Upper lobe of left lung (tissue), 6 donors: ENCODE data around the gene ARHGAP23. TPM values are rescaled to one million over a fixed set of nuclear protein-coding genes. Genes with fewer than 3 reads are reported as not detected.

Source experiments
- ATAC-seq, 2 donors: fragments of 200-7000 bp; cut with Tn5 transposase; one replicate each; pipeline ENCODE4 v1.9.1; 2022; ENCODE audit warnings: mild to moderate bottlenecking in 2 of 2, moderate library complexity in 2 of 2; ENCODE audit not compliant: low FRiP score in 2 of 2
- DNase-seq, 2 donors: peaks; one replicate each; pipeline ENCODE4 v3.0.0-alpha.2; 2019 to 2020
- H3K27ac ChIP-seq, 4 donors: fragments of 200-600 bp; sonication (generic); one replicate each; pipeline ENCODE4 v1.5.1; 2016 to 2019
- H3K27me3 ChIP-seq, 4 donors: fragments of 200-600 bp; sonication (generic); one replicate each; pipeline ENCODE4 v1.5.1; 2017 to 2019
- H3K36me3 ChIP-seq, 4 donors: fragments of 200-600 bp; sonication (generic); one replicate each; pipeline ENCODE4 v1.5.1; 2016 to 2019
- H3K4me1 ChIP-seq, 4 donors: fragments of 200-600 bp; sonication (generic); one replicate each; pipeline ENCODE4 v1.5.1; 2018 to 2019
- H3K4me3 ChIP-seq, 4 donors: fragments of 200-600 bp; sonication (generic); one replicate each; pipeline ENCODE4 v1.5.1; 2017 to 2019; ENCODE audit warnings: mild to moderate bottlenecking in 2 of 4, moderate library complexity in 1 of 4
- H3K9me3 ChIP-seq, 4 donors: fragments of 200-600 bp; sonication (generic); one replicate each; pipeline ENCODE4 v1.5.1; 2018 to 2019
- CTCF ChIP-seq, 6 experiments: fragments of 450-650 bp in 4 of 6; fragments of 200-600 bp in 2 of 6; sonication (generic) in 2 of 6; IDR thresholded peaks; one replicate each; pipeline ENCODE4 v1.5.1; 2016 to 2019; ENCODE audit warnings: antibody characterized with exemption in 6 of 6
- EP300 ChIP-seq, 4 donors: sonication (generic); formaldehyde crosslinking; IDR thresholded peaks; one replicate each; pipeline ENCODE4 v1.5.1; 2017; ENCODE audit warnings: antibody characterized with exemption in 4 of 4, control low read depth in 2 of 4
- POLR2A ChIP-seq, 4 donors: fragments of 450-650 bp; IDR thresholded peaks; one replicate each; pipeline ENCODE4 v1.5.1; 2016 to 2017; ENCODE audit warnings: antibody characterized with exemption in 4 of 4, mild to moderate bottlenecking in 2 of 4
- POLR2AphosphoS5 ChIP-seq, 2 donors: sonication (generic); formaldehyde crosslinking; IDR thresholded peaks; one replicate each; pipeline ENCODE4 v1.5.1; 2017; ENCODE audit warnings: antibody characterized with exemption in 2 of 2
- WGBS, 2 donors: methylation state at CpG; one replicate each; pipeline ENCODE4 v1.1.5; 2017 to 2018; 5-methylcytosine and 5-hydroxymethylcytosine counted together
- total RNA-seq, 6 donors: library from RNA; depleted of rRNA in 4 of 6; stranded (reverse); fragments of >200 nt in 4 of 6; gene quantifications; one replicate each; pipeline versions ENCODE4 v1.1.0 to v1.2.1, GENCODE V29; 2016 to 2021
- donor health status: DM: no; HTN: no; CAD: no; lungs with moderate emphysema.
- donor health status: DM: no; HTN: yes; CAD: no; lungs with severe emphysema.

Gene ARHGAP23
- total RNA-seq, 6 donors from 2014 or later: 30.4 to 104 (median 70.1) TPM

- Histone ChIP-seq H3K4me3 (no peak overlapping the region), H3K36me3 (no peaks in the 10 kb centered on the region), H3K4me1 (peaks cover 23 to 42% (median 30%) of the 10 kb centered on the region in 4 donors), H3K9me3 (no peaks in the 10 kb centered on the region), H3K27me3 (peaks cover 0 to 20% (median 7%) of the 10 kb centered on the region in 4 donors), H3K27ac (no peak overlapping the region)
- ATAC-seq (no peak), DNase-seq (no peak)
- no peak for TF ChIP-seq POLR2AphosphoS5 (IDR thresholded peaks at IDR 0.05)
- no peak for TF ChIP-seq POLR2A (IDR thresholded peaks at IDR 0.05)
- no peak for TF ChIP-seq CTCF (IDR thresholded peaks at IDR 0.05)
- no peak for TF ChIP-seq EP300 (IDR thresholded peaks at IDR 0.05)
- WGBS, 2 donors: 22 to 42% methylated on average over 12 of the region's 14 CpGs
Observed at GRCh38 chr17:38421171-38421841, 7.0 kb upstream of the ARHGAP23 start.

- Histone ChIP-seq H3K4me3 (no peak overlapping the region), H3K27me3 (peaks cover 0 to 20% (median 7%) of the 10 kb centered on the region in 4 donors), H3K4me1 (peaks cover 28 to 49% (median 34%) of the 10 kb centered on the region in 4 donors), H3K27ac (no peak overlapping the region), H3K36me3 (no peaks in the 10 kb centered on the region), H3K9me3 (no peaks in the 10 kb centered on the region)
- DNase-seq (no peak), ATAC-seq (no peak)
- WGBS, 2 donors: 83% methylated on average over 10 to 17 of the region's 17 CpGs
- TF ChIP-seq EP300 (IDR thresholded peaks at IDR 0.05) (no peak), POLR2AphosphoS5 (IDR thresholded peaks at IDR 0.05) (no peak), POLR2A (IDR thresholded peaks at IDR 0.05) (no peak), CTCF (IDR thresholded peaks at IDR 0.05) (no peak)
Observed at GRCh38 chr17:38421871-38422827, 6.1 kb upstream of the ARHGAP23 start.

GRCh38 chr17:38424297-38424972 is 3.8 kb upstream of the ARHGAP23 start:
- Histone ChIP-seq H3K4me3 (no peak overlapping the region), H3K27me3 (peaks cover 0 to 5% (median 1%) of the 10 kb centered on the region in 4 donors), H3K27ac (peak overlapping the region in 3 of 4 donors; percentile 41 to 69 (median 58)), H3K4me1 (peaks cover 31 to 62% (median 40%) of the 10 kb centered on the region in 4 donors), H3K36me3 (no peaks in the 10 kb centered on the region), H3K9me3 (no peaks in the 10 kb centered on the region)
- no peak for DNase-seq
- no peak for ATAC-seq
- WGBS, 2 donors: 71 to 72% methylated on average over 6 of the region's 6 CpGs
- TF ChIP-seq CTCF (IDR thresholded peaks at IDR 0.05) (no peak), POLR2AphosphoS5 (IDR thresholded peaks at IDR 0.05) (no peak), POLR2A (IDR thresholded peaks at IDR 0.05) (no peak), EP300 (IDR thresholded peaks at IDR 0.05) (no peak)

- Histone ChIP-seq H3K9me3 (no peaks in the 10 kb centered on the region), H3K4me3 (no peak overlapping the region), H3K4me1 (peaks cover 37 to 67% (median 44%) of the 10 kb centered on the region in 4 donors), H3K27me3 (no peaks in the 10 kb centered on the region), H3K36me3 (no peaks in the 10 kb centered on the region), H3K27ac (peak overlapping the region in 3 of 4 donors; percentile 41 to 69 (median 58))
- no peak for TF ChIP-seq POLR2AphosphoS5 (IDR thresholded peaks at IDR 0.05)
- no peak for TF ChIP-seq POLR2A (IDR thresholded peaks at IDR 0.05)
- no peak for TF ChIP-seq EP300 (IDR thresholded peaks at IDR 0.05)
- no peak for TF ChIP-seq CTCF (IDR thresholded peaks at IDR 0.05)
- DNase-seq (peak in 1 of 2 donors; percentile 52), ATAC-seq (no peak)
- WGBS, 2 donors: 43 to 56% methylated on average over 13 of the region's 13 CpGs
Observed at GRCh38 chr17:38425031-38425430, 3.2 kb upstream of the ARHGAP23 start.
